Thyroid gland (tissue), 4 donors: Measurements from ENCODE around the gene ACTR3C.
"Not testable (repeated sequence)": the region's sequence is repeated elsewhere in the genome, so short reads cannot be mapped to it uniquely, and the experiment has no call there.

Source experiments
- POLR2A ChIP-seq, 2 donors: fragments of 450-650 bp; IDR thresholded peaks; one replicate each; pipeline ENCODE4 v1.6.1; 2017; ENCODE audit warnings: antibody characterized with exemption in 2 of 2, mild to moderate bottlenecking in 2 of 2, moderate library complexity in 1 of 2
- TF ChIP-seq, protein P1 (sequence below), 6 experiments: fragments of 200-600 bp in 3 of 6; fragments of 450-650 bp in 3 of 6; sonication (generic) in 3 of 6; IDR thresholded peaks; one replicate each; pipeline ENCODE4 v1.5.1; 2016 to 2019; ENCODE audit warnings: antibody characterized with exemption in 6 of 6, mild to moderate bottlenecking in 2 of 6, inconsistent platforms in 1 of 6, moderate library complexity in 1 of 6

DNA sequence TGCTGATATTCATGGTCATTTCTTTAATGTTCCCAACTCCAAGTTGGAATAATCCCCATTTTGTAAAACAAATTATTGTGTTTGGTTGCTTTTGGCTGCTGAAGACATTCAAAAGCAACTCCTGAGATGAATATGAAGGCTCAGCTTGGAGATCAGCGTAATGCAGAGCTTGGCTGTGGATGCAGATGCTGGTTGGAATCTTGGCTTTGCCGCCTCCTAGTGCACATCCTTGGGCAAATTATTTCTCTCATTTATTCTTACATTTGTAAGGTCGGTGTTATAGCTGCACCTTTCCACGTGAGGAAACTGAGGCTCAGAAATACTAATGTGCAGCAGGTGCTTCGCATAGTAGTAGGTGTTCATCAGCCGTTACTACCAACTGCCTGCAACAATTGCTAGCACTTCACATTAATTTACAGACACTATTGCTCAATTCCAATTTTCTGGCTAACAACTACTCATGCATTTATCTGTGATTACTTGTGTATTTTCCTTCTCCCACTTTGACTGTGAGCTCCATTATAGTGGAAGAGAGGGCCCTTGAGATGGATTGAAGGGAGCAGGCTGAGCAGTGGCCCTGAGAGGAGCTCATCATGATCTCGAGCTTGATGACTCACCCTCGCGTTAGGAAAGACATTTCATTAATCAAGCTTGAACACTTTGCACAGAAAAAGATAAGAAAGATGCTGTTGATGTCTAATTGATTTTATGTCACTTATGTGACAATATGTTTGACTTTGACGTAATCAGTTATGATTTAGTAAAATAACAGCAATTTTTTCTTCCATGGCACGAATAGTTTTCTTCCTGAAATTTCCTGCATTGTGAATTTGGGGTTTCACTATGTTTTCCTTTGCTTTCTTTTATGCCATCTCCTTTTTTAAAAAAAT, 101.0 kb downstream of the ACTR3C start:
- not testable (repeated sequence) for TF ChIP-seq POLR2A (IDR thresholded peaks at IDR 0.05)
- TF ChIP-seq, protein P1, sequence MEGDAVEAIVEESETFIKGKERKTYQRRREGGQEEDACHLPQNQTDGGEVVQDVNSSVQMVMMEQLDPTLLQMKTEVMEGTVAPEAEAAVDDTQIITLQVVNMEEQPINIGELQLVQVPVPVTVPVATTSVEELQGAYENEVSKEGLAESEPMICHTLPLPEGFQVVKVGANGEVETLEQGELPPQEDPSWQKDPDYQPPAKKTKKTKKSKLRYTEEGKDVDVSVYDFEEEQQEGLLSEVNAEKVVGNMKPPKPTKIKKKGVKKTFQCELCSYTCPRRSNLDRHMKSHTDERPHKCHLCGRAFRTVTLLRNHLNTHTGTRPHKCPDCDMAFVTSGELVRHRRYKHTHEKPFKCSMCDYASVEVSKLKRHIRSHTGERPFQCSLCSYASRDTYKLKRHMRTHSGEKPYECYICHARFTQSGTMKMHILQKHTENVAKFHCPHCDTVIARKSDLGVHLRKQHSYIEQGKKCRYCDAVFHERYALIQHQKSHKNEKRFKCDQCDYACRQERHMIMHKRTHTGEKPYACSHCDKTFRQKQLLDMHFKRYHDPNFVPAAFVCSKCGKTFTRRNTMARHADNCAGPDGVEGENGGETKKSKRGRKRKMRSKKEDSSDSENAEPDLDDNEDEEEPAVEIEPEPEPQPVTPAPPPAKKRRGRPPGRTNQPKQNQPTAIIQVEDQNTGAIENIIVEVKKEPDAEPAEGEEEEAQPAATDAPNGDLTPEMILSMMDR (IDR thresholded peaks at IDR 0.05) = peak in 1 of 6 experiments; percentile 12
